ENCODE data around the gene PREX1. TPM values are rescaled to one million over a fixed set of nuclear protein-coding genes. Genes with fewer than 3 reads are reported as not detected.

PREX1 gene
- total and polyA plus RNA-seq, 2 experiments from 2014 or later, result 2.4 to 10.3 TPM

DNA sequence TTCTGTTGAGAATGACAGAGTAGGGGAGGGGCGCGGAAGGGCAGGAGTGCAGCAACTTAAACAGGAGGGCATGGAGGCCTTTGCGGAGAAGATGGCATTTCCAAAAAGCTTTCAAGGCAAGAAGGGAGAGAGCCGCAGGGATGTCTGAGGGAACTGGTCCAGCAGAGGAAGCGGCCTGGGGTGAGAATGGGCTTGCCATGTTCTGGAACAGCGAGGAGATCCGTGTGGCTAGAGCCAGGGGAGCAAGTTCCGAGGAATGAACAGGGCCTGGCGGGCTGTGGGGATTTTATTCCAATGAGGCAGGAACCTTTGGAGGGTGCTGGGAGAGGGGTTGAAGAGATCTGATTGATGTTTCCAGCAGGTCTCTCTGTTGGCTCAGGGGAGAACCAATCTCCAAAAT, 86.1 kb downstream of the PREX1 start:
- Mint-ChIP-seq H3K4me1 (peaks cover 17% of the 10 kb centered on the region), H3K4me3 (no peak overlapping the region), H3K27ac (no peak overlapping the region), H3K36me3 (ENCODE audit: low read depth) (peaks cover 3% of the 10 kb centered on the region; the same call in 2 of the 3 replicates), H3K27me3 (ENCODE audit: insufficient read depth, low read depth, poor library complexity) (peaks cover 13% of the 10 kb centered on the region), H3K9me3 (no peaks in the 10 kb centered on the region)
- no peak for TF ChIP-seq EZH2 (IDR thresholded peaks at IDR 0.05; ENCODE audit: low read depth, unreplicated experiment)
- TF ChIP-seq, protein P1, sequence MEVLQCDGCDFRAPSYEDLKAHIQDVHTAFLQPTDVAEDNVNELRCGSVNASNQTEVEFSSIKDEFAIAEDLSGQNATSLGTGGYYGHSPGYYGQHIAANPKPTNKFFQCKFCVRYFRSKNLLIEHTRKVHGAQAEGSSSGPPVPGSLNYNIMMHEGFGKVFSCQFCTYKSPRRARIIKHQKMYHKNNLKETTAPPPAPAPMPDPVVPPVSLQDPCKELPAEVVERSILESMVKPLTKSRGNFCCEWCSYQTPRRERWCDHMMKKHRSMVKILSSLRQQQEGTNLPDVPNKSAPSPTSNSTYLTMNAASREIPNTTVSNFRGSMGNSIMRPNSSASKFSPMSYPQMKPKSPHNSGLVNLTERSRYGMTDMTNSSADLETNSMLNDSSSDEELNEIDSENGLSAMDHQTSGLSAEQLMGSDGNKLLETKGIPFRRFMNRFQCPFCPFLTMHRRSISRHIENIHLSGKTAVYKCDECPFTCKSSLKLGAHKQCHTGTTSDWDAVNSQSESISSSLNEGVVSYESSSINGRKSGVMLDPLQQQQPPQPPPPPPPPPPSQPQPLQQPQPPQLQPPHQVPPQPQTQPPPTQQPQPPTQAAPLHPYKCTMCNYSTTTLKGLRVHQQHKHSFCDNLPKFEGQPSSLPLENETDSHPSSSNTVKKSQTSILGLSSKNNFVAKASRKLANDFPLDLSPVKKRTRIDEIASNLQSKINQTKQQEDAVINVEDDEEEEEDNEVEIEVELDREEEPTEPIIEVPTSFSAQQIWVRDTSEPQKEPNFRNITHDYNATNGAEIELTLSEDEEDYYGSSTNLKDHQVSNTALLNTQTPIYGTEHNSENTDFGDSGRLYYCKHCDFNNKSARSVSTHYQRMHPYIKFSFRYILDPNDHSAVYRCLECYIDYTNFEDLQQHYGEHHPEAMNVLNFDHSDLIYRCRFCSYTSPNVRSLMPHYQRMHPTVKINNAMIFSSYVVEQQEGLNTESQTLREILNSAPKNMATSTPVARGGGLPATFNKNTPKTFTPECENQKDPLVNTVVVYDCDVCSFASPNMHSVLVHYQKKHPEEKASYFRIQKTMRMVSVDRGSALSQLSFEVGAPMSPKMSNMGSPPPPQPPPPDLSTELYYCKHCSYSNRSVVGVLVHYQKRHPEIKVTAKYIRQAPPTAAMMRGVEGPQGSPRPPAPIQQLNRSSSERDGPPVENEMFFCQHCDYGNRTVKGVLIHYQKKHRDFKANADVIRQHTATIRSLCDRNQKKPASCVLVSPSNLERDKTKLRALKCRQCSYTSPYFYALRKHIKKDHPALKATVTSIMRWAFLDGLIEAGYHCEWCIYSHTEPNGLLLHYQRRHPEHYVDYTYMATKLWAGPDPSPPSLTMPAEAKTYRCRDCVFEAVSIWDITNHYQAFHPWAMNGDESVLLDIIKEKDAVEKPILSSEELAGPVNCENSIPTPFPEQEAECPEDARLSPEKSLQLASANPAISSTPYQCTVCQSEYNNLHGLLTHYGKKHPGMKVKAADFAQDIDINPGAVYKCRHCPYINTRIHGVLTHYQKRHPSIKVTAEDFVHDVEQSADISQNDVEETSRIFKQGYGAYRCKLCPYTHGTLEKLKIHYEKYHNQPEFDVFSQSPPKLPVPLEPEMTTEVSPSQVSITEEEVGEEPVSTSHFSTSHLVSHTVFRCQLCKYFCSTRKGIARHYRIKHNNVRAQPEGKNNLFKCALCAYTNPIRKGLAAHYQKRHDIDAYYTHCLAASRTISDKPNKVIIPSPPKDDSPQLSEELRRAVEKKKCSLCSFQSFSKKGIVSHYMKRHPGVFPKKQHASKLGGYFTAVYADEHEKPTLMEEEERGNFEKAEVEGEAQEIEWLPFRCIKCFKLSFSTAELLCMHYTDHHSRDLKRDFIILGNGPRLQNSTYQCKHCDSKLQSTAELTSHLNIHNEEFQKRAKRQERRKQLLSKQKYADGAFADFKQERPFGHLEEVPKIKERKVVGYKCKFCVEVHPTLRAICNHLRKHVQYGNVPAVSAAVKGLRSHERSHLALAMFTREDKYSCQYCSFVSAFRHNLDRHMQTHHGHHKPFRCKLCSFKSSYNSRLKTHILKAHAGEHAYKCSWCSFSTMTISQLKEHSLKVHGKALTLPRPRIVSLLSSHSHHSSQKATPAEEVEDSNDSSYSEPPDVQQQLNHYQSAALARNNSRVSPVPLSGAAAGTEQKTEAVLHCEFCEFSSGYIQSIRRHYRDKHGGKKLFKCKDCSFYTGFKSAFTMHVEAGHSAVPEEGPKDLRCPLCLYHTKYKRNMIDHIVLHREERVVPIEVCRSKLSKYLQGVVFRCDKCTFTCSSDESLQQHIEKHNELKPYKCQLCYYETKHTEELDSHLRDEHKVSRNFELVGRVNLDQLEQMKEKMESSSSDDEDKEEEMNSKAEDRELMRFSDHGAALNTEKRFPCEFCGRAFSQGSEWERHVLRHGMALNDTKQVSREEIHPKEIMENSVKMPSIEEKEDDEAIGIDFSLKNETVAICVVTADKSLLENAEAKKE (CRISPR knock-in tag; IDR thresholded peaks at IDR 0.05), result no peak
- TF ChIP-seq, protein P2, sequence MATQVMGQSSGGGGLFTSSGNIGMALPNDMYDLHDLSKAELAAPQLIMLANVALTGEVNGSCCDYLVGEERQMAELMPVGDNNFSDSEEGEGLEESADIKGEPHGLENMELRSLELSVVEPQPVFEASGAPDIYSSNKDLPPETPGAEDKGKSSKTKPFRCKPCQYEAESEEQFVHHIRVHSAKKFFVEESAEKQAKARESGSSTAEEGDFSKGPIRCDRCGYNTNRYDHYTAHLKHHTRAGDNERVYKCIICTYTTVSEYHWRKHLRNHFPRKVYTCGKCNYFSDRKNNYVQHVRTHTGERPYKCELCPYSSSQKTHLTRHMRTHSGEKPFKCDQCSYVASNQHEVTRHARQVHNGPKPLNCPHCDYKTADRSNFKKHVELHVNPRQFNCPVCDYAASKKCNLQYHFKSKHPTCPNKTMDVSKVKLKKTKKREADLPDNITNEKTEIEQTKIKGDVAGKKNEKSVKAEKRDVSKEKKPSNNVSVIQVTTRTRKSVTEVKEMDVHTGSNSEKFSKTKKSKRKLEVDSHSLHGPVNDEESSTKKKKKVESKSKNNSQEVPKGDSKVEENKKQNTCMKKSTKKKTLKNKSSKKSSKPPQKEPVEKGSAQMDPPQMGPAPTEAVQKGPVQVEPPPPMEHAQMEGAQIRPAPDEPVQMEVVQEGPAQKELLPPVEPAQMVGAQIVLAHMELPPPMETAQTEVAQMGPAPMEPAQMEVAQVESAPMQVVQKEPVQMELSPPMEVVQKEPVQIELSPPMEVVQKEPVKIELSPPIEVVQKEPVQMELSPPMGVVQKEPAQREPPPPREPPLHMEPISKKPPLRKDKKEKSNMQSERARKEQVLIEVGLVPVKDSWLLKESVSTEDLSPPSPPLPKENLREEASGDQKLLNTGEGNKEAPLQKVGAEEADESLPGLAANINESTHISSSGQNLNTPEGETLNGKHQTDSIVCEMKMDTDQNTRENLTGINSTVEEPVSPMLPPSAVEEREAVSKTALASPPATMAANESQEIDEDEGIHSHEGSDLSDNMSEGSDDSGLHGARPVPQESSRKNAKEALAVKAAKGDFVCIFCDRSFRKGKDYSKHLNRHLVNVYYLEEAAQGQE (IDR thresholded peaks at IDR 0.05; ENCODE audit: unreplicated experiment), result no peak
- TF ChIP-seq, protein P3, sequence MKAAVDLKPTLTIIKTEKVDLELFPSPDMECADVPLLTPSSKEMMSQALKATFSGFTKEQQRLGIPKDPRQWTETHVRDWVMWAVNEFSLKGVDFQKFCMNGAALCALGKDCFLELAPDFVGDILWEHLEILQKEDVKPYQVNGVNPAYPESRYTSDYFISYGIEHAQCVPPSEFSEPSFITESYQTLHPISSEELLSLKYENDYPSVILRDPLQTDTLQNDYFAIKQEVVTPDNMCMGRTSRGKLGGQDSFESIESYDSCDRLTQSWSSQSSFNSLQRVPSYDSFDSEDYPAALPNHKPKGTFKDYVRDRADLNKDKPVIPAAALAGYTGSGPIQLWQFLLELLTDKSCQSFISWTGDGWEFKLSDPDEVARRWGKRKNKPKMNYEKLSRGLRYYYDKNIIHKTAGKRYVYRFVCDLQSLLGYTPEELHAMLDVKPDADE (IDR thresholded peaks at IDR 0.05), result no peak
- Histone ChIP-seq H3K79me2 (replicated peaks; ENCODE audit: insufficient read depth) (no peaks in the 10 kb centered on the region), H3K4me2 (no peak overlapping the region), H3F3A (replicated peaks; ENCODE audit: low read depth) (no peaks in the 10 kb centered on the region), H2AFZ (no peak overlapping the region), H3K27ac (ENCODE audit: low read depth) (no peak overlapping the region), H3K27me3 (ENCODE audit: insufficient read depth) (no peaks in the 10 kb centered on the region), H3K4me3 (no peak overlapping the region), H3K9me2 (ENCODE audit: insufficient read depth) (no peaks in the 10 kb centered on the region), H4K20me1 (replicated peaks; ENCODE audit: insufficient read depth) (no peaks in the 10 kb centered on the region), H3K4me1 (ENCODE audit: insufficient read depth) (no peaks in the 10 kb centered on the region; the same call in 1 of the 2 replicates), H3K36me3 (ENCODE audit: insufficient read depth) (no peaks in the 10 kb centered on the region)
- DNase-seq (ENCODE audit: low spot score) (no peak), ATAC-seq (no peak)
